ENCODE results near the gene UBE2D2. TPM values are rescaled to one million over a fixed set of nuclear protein-coding genes. Genes with fewer than 3 reads are reported as not detected.

The UBE2D2 gene
- total and polyA plus RNA-seq, 2 experiments from 2014 or later: 88.8 to 129 TPM

DNA sequence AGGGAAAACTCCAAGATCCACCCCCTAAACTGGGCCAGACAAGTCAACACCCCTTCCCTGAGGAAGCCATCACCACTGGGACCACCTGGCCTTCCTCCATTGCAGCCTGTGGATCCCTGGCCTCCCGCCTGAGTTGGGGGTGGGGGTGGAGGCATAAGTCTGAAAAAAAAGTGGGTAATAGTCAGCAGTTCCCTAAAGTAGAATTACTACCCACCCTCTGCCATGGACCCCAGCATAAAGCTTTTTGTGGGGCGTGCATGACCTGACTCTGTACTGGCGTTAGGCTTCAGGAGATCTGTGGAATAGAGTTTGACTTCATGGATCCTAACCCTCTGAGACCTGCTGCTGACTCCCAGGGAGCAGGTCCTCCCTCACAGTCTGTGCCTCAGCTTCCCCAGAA lies 85.0 kb downstream of the UBE2D2 start:
- Histone ChIP-seq H3K27ac (no peak overlapping the region), H3F3A (ENCODE audit: insufficient read depth) (peaks cover 6% of the 10 kb centered on the region; the same call in 1 of the 2 replicates), H3K4me3 (no peak overlapping the region), H3K9me3 (ENCODE audit: low read depth) (no peaks in the 10 kb centered on the region), H3K4me1 (ENCODE audit: insufficient read depth) (0 out of 2 replicates have a peak, but pooled peaks cover 7% of the 10 kb centered on the region), H4K20me1 (ENCODE audit: insufficient read depth) (no peaks in the 10 kb centered on the region), H3K9me2 (ENCODE audit: insufficient read depth) (no peaks in the 10 kb centered on the region), H3K9ac (no peak overlapping the region), H3K79me2 (ENCODE audit: insufficient read depth) (peaks cover 34% of the 10 kb centered on the region), H3K36me3 (ENCODE audit: low read depth) (no peaks in the 10 kb centered on the region), H2AFZ (no peak overlapping the region), H3K4me2 (ENCODE audit: unreplicated experiment) (no peak overlapping the region), H3K27me3 (replicated peaks; ENCODE audit: insufficient read depth) (no peaks in the 10 kb centered on the region)
- DNase-seq: no peak
- in situ Hi-C loops (cut with MboI): no loop called here
- TF ChIP-seq EZH2phosphoT487 (IDR thresholded peaks at IDR 0.05; ENCODE audit: insufficient read depth, low read depth) (no peak), EZH2 (IDR thresholded peaks at IDR 0.05; ENCODE audit: insufficient read depth, poor library complexity, severe bottlenecking) (no peak)
- 84 to 98% methylated on average over 3 of the region's 3 CpGs for WGBS, 2 experiments (ENCODE audit: low coverage in 1 of 2, low lambda C conversion rate in 2 of 2, missing lambda C conversion rate in 2 of 2)

DNA sequence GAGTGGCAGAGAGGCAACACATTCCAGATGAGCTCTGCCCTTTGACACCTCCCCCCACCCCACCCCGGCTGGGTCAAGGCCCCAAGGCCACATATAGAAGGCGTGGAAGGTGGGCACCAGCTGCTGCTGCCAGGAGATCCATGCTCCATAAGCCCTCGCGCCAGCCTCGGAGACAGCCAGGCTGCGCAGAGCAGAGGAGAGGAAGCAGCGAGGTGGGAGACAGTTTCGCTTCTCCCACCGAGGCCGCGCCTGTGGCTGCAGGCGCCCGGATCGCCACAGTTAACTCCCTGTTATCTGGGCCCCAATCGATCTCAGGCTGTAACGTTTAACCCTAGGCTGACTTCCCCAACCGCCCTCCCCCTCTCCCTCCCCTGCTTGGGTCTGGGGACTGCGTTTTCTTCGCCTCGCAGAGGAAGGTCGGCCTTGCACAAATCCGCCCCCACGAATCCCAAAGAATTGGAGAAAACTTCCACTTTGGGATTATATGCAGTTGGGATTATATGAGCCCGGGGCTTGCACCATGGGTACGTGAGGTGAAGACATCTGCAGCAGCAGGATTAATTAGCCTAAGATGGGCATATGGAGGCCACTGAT lies 85.9 kb downstream of the UBE2D2 start:
- in situ Hi-C loops (cut with MboI): no loop called here
- H4K20me1 ChIP-seq (ENCODE audit: insufficient read depth): no peaks in the 10 kb centered on the region
- H3K4me3 ChIP-seq: peak overlapping the region; percentile 93
- 0 out of 2 replicates have a peak overlapping the region, but pooled peaks have one; percentile 33 for H2AFZ ChIP-seq
- H3K36me3 ChIP-seq (ENCODE audit: low read depth): no peaks in the 10 kb centered on the region
- H3F3A ChIP-seq (ENCODE audit: insufficient read depth): peaks cover 11% of the 10 kb centered on the region
- H3K27ac ChIP-seq: no peak overlapping the region
- H3K79me2 ChIP-seq (ENCODE audit: insufficient read depth): peaks cover 41% of the 10 kb centered on the region
- no peaks in the 10 kb centered on the region for H3K27me3 ChIP-seq (replicated peaks; ENCODE audit: insufficient read depth)
- WGBS, 2 experiments (ENCODE audit: low coverage in 1 of 2, low lambda C conversion rate in 2 of 2, missing lambda C conversion rate in 2 of 2): 22 to 32% methylated on average over 20 to 25 of the region's 25 CpGs
- H3K9me3 ChIP-seq (ENCODE audit: low read depth): no peaks in the 10 kb centered on the region
- no peak for DNase-seq
- H3K9ac ChIP-seq: peak overlapping the region; percentile 90; the same call in 1 of the 2 replicates
- no peak for TF ChIP-seq EZH2 (IDR thresholded peaks at IDR 0.05; ENCODE audit: insufficient read depth, poor library complexity, severe bottlenecking)
- no peak for TF ChIP-seq EZH2phosphoT487 (IDR thresholded peaks at IDR 0.05; ENCODE audit: insufficient read depth, low read depth)
- peaks cover 12% of the 10 kb centered on the region; the same call in 1 of the 2 replicates for H3K4me1 ChIP-seq (ENCODE audit: insufficient read depth)
- no peaks in the 10 kb centered on the region for H3K9me2 ChIP-seq (ENCODE audit: insufficient read depth)
- peak overlapping the region; percentile 71 for H3K4me2 ChIP-seq (ENCODE audit: unreplicated experiment)

DNA sequence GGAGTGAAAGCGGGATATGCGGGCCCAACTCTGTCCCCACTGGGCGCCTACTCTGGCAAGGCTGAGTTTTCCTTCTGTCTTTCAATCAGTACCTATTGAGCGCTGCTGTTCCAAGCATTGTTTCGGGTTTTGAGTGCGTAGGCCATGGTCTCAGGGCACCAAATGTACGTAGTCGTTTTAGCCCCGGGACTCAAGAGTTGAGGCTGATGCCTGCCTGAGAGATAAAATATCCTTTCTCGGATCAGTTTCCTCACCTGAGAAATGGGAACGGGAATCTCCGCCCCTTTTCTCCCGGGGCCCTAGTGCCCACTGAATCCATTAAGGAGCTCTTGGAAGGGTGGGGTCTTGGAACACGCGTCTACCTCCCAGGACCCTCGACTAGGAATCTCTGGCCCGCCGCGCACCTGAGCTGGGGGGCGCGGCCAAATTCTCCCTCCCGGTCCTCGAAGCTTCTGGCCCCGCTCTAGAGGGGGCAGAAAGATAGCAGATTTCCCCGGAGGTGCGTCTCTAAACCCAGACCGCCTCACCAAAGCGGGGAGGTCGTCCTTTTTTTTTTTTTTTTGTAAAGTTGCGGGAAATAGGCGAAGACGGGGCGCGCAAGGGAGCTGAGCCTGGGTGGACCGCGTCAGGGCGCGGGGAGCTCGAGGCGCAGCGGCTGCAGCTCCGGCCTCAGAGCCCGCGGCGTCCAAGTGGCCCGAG lies 86.5 kb downstream of the UBE2D2 start:
- peak overlapping the region; percentile 78 for H2AFZ ChIP-seq
- no peaks in the 10 kb centered on the region for H3K27me3 ChIP-seq (replicated peaks; ENCODE audit: insufficient read depth)
- H3K9me3 ChIP-seq (ENCODE audit: low read depth): no peaks in the 10 kb centered on the region
- in situ Hi-C loops (cut with MboI): no loop called here
- TF ChIP-seq EZH2phosphoT487 (IDR thresholded peaks at IDR 0.05; ENCODE audit: insufficient read depth, low read depth): no peak
- no peak for TF ChIP-seq EZH2 (IDR thresholded peaks at IDR 0.05; ENCODE audit: insufficient read depth, poor library complexity, severe bottlenecking)
- H3F3A ChIP-seq (ENCODE audit: insufficient read depth): peaks cover 17% of the 10 kb centered on the region
- H3K36me3 ChIP-seq (ENCODE audit: low read depth): no peaks in the 10 kb centered on the region
- H3K27ac ChIP-seq: 0 out of 2 replicates have a peak overlapping the region, but pooled peaks have one; percentile 25
- no peak for DNase-seq
- H3K79me2 ChIP-seq (ENCODE audit: insufficient read depth): peaks cover 47% of the 10 kb centered on the region
- no peaks in the 10 kb centered on the region for H3K9me2 ChIP-seq (ENCODE audit: insufficient read depth)
- H3K4me3 ChIP-seq: peak overlapping the region; percentile 93
- H3K4me1 ChIP-seq (ENCODE audit: insufficient read depth): peaks cover 18% of the 10 kb centered on the region
- 11 to 14% methylated on average over 39 to 46 of the region's 46 CpGs for WGBS, 2 experiments (ENCODE audit: low coverage in 1 of 2, low lambda C conversion rate in 2 of 2, missing lambda C conversion rate in 2 of 2)
- peak overlapping the region; percentile 90 for H3K9ac ChIP-seq
- peak overlapping the region; percentile 71 for H3K4me2 ChIP-seq (ENCODE audit: unreplicated experiment)
- no peaks in the 10 kb centered on the region for H4K20me1 ChIP-seq (ENCODE audit: insufficient read depth)

- TF ChIP-seq EZH2 (IDR thresholded peaks at IDR 0.05; ENCODE audit: insufficient read depth, poor library complexity, severe bottlenecking): no peak
- no peak for TF ChIP-seq EZH2phosphoT487 (IDR thresholded peaks at IDR 0.05; ENCODE audit: insufficient read depth, low read depth)
- H3F3A ChIP-seq (ENCODE audit: insufficient read depth): peaks cover 25% of the 10 kb centered on the region
- no peaks in the 10 kb centered on the region for H3K9me3 ChIP-seq (ENCODE audit: low read depth)
- peak within 1 kb of the TSS; percentile 78 for H2AFZ ChIP-seq
- peaks cover 55% of the 10 kb centered on the region for H3K79me2 ChIP-seq (ENCODE audit: insufficient read depth)
- no peaks in the 10 kb centered on the region for H3K27me3 ChIP-seq (replicated peaks; ENCODE audit: insufficient read depth)
- H3K9ac ChIP-seq: peak within 1 kb of the TSS; percentile 90
- peaks cover 26% of the 10 kb centered on the region for H3K4me1 ChIP-seq (ENCODE audit: insufficient read depth)
- H3K9me2 ChIP-seq (ENCODE audit: insufficient read depth): no peaks in the 10 kb centered on the region
- 1% methylated on average over 23 to 76 of the region's 106 CpGs for WGBS, 2 experiments (ENCODE audit: low coverage in 1 of 2, low lambda C conversion rate in 2 of 2, missing lambda C conversion rate in 2 of 2)
- peak within 1 kb of the TSS; percentile 93 for H3K4me3 ChIP-seq
- H3K36me3 ChIP-seq (ENCODE audit: low read depth): no peaks in the 10 kb centered on the region
- no peaks in the 10 kb centered on the region for H4K20me1 ChIP-seq (ENCODE audit: insufficient read depth)
- in situ Hi-C loops (cut with MboI): no loop called here
- peak within 1 kb of the TSS; percentile 81 for H3K4me2 ChIP-seq (ENCODE audit: unreplicated experiment)
- peak; percentile 90 for DNase-seq
- H3K27ac ChIP-seq: peak within 1 kb of the TSS; percentile 98
Observed at GRCh38 chr5:139648205-139649081, 87.3 kb downstream of the UBE2D2 start, which contains the start of gene CXXC5. CXXC5 (plus strand) TSS chr5:139648349; CDS start chr5:139680524, 32,175 bp downstream.

Data from GM23248 (cell line).